G401.6 (cell line): Measurements from ENCODE around the gene CHKA.

Experiments used
- FAIRE-seq: peaks from 2 replicates; lab custom pipeline; 2012; peaks lifted over from hg19 to GRCh38; lab: Jason Lieb, UNC

Gene CHKA

DNA sequence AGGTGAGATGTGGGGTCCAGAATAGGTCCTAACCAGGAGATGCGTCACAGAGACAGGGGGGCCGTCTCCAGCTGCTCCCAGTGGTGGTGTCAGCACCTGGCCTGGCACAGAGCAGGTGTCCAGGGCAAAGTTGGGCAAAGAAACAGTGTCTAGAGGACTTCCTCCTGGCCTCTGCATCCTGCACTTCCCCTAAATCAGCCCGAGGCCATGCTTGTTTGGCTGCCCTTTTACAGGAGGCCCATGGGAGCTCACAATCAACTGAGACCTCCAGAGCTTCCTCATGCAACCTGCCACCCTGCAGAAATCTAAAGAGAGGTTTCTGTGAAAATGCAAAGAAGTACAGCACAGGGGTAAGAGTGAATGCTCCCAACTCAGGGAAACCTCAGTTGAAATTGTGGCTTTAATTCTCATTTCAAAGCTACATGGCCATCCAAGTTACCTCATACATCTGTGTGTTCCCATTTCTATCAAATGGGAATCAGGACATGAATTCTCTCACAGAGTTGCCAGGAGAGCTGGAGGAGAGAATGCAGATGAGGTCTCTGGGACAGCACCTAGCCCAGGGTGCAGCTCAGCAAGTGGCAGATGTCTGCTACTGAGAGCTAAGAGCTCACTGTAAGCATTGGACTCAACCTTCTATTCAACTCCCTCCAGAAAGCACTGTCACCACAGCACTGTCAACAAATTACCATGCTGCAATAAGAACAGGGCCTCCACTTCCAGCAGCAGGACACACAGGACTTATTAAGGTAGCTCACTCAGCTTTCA lies 49.7 kb downstream of the CHKA start:
- no peak for FAIRE-seq

GRCh38 chr11:68067991-68068390 lies 53.2 kb downstream of the CHKA start:
- no peak for FAIRE-seq

- no peak for FAIRE-seq
These were observed 54.4 kb downstream of the CHKA start for GRCh38 chr11:68066742-68067141.

DNA sequence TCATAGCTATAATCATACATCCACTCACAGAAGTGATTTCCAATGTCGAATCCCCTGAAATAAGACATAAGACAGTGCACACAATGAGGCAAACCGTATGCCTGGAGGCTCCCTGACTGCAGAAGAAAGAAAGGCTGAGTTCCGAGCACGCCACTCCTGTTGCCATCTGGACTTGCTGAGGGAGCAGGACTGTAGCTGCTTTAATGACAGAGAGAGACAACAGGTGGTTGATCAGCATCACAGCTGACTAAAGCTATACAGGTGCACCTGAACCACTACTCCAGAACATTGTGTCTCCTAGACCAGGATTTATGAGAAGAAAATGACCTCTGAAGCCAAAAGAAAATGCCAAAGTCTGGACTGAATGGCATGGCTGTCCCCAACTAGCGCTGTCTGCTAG lies 55.3 kb downstream of the CHKA start:
- no peak for FAIRE-seq

DNA sequence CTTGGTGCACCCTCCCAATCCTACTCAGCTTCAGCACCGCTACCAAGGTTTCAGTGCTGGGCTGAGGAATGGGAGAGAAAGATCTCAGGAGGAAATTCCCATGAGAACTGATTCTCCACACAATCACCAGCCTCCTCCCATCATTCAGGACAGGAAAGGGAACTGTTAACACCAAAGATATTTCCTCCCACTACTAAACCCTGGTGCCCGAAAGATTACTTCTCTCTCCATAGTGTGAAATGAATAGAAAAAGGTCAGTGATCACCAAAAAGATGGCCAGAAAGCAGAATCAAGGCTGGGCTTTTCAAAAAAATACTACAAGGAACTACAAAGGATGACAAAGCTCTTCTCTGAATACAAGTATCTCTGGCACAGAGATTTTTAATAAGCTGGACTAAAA lies 56.3 kb downstream of the CHKA start:
- FAIRE-seq: no peak

GRCh38 chr11:68061508-68061907 lies 59.7 kb downstream of the CHKA start:
- FAIRE-seq: no peak

DNA sequence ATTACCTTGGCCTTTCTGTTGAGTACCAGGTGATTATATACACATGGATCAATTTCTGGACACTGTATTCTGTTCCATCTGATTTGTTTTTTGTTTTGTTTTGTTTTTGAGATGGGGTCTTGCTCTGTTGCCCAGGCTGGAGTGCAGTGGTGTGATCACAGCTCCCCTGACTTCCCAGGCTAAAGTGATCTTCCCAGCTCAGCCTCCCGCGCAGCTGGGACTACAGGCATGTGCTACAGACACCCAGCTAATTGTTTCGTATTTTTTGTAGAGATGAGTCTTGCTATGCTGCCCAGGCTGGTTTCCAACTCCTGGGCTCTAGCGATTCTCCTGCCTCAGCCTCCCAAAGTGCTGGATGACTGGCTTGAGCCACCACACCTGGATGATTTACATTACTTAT lies 63.4 kb downstream of the CHKA start:
- FAIRE-seq: no peak

DNA sequence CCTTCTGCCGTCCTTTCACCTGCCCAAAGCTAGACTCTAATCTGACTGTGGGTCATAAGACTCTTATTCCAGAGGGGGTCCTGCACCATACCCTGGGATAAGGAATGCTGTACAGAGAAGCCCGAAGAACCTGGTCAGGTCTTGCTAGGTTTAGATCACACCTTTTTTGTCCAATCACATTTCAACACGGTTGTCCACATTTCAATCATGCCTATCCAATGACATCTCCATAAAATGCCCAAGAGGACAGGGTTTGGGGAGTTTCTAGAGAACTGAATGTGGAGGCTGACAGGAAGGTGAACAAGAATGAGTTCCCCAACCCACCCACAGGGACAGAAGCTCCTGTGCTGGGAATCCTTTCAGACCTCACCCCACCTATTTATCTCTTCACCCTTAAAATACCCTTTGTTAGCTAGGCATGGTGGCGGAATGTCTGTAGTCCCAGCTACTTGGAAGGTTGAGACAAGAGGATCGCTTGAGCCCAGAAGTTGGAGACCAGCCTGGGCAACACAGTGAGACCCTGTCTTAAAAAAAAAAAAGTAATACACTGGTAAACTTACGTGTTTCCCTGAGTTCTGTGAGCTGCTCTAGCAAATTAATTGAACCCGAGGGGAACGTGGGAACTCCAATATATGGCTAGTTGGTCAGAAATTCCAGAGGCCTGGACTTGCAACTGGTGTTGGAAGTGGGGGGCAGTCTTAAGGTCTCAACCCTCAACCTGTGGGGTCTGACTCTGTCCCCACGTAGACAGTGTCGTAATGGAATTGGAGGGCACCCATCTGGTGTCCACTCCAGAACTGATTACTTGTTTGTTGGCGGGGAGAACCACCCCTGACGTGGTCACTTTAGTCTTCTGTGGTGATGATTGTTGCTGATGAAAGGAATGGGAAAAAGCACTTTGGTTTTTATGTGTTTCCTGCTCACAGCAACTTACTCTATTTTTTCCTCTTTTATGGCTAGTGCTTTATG lies 64.6 kb downstream of the CHKA start:
- FAIRE-seq: no peak

DNA sequence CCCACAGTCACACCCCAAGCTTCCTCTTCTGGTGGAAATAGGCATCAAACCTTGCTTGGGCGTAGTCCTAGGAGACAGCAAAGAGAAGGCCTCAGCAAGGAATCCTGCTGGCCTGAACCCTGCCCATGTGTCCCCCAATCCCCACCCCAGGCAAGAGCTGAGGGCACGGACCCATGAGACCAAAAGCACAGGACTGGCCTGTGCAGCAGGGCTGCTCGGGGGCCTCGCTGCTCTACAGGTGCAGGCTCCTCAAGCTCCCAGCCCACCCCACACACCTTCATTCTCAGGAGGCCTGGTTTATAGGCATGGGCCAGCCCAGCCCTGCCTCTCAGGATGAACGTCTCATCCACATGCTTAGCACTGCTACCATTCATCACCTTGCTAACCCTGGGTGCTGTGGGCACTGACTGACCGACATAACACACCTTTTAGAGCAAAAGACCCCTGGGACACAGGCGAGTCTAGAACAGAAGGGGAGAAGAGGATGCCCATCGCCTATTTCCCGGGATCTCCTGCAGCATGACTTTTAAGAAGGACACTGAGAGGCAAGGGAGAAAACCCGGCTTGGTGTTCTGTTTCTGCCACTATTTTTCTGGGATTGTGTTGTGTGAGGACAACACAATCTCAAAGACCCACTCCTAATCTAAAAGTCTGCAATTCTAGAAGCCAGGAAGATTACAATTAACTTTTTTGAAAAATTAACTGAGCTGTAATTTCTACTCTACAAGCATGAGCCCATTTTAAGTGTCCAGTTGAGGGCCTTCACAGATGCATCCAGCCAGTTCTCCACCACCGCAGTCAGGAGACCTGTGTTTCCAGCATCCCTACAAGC lies 67.0 kb downstream of the CHKA start:
- no peak for FAIRE-seq

DNA sequence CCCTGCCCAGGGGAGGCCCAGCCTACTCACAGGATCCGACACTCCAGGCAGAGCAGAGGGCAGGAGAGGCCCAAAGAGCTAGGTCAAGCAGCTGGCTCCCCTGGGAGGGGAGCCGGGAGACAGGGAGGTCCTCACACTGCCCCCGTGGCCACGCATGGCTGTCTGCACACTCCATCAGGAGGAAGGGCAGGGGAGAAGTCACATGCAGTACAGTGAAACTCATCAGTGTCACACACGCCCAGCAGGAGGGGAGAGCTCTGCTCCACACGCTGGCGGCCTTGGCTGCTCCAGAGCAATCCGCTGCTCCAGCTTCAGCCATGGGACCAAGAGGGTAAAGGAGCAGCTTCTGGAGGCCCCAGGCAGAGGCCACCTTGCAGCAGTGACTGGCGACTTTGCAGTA lies 68.1 kb downstream of the CHKA start:
- FAIRE-seq: no peak

DNA sequence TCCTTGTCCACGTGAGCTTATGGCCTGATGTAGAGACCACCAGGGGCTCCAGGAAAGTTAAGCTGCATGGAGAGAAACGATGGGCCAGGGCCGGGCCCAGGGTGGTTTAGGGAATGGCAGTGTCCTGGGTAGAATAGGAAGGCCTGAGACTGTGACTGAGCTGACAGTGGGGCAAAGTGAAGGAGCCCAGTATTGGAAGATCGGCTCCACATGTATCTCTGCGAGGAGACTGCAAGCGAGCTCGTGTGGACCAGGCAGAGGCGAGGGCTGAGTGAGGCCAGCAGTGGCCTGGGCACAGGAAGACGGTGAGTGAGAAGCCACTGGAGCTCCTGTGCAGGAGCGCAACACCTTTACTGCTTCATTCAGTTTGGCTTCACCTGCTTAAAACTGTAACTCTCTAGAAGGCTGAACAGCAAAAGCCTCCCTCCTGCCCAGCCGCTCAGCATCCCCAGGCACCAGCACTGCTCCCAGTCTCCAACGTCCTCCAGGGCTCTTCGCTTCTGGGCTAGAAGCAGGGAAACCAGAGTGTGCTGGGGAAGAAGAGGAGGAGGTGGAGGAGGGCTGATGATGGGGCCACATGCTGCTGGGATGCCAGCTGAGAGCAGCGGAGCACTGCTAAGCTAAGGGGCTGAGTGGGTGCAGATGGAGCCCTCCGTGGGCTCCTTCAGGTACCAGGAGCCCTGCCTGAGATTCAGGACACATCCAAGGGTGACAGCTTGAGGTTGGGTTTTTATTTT lies 68.9 kb downstream of the CHKA start:
- no peak for FAIRE-seq

DNA sequence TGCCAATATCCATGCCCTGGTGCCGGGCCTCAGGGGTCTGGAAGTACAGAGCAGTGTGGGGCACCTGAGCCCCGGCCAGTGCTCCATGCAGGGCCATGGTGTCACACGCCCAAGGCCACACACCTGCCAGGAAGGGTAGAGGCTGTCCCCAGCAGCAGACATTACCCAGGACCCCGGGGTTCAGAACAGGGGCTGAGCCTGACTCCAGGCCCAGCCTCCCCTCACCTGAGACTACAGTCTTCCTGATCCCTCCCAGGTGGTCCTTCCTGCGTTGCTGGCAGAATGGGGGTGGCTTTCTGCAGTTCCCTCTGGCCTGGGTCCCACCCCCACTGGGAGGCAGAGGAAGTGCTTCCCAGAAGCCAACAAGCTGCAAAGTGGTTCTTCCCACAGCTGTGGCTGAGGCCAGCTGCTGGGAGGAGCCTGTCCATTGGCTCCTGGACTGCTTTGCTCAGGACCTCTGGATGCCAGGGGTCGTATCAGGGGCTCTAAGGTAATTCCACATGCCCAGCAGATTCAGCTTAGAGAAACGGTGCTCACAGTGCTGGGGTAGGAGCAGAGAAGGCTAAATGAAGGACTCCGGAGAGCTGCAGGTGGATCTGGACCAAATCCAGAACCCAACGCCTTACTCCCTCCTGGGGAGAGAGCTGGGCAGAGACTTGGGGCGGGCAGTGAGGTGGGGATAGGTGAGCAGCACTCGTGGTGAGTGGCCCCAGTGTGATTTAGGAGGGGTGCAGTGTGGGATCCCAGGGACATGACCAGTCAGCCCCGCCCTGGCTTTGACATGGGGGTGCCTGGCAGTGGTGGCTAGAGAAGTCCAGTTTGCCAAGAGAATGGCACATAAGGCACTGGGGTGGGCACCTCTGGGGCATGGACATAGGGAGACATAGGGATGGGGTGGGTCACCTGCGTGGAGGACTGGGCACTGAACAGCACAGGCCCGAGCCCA lies 69.7 kb downstream of the CHKA start:
- FAIRE-seq: no peak

DNA sequence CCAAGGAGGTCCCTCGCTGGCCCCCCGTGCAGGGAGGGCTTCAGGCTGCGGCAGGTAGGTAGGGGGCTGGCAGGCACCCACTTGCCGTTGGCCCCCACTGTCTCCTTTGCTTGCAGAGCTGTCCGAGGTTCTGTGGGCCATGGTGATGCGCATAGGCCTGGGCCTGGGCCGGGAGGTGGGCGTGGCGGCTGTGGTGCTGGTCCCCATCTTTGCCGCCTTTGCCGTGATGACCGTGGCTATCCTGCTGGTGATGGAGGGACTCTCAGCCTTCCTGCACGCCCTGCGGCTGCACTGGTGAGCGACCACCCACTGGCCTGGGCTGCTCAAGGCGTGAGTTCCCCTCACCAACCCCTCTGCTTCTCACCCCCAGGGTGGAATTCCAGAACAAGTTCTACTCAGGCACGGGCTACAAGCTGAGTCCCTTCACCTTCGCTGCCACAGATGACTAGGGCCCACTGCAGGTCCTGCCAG lies 70.8 kb downstream of the CHKA start:
- FAIRE-seq: no peak

DNA sequence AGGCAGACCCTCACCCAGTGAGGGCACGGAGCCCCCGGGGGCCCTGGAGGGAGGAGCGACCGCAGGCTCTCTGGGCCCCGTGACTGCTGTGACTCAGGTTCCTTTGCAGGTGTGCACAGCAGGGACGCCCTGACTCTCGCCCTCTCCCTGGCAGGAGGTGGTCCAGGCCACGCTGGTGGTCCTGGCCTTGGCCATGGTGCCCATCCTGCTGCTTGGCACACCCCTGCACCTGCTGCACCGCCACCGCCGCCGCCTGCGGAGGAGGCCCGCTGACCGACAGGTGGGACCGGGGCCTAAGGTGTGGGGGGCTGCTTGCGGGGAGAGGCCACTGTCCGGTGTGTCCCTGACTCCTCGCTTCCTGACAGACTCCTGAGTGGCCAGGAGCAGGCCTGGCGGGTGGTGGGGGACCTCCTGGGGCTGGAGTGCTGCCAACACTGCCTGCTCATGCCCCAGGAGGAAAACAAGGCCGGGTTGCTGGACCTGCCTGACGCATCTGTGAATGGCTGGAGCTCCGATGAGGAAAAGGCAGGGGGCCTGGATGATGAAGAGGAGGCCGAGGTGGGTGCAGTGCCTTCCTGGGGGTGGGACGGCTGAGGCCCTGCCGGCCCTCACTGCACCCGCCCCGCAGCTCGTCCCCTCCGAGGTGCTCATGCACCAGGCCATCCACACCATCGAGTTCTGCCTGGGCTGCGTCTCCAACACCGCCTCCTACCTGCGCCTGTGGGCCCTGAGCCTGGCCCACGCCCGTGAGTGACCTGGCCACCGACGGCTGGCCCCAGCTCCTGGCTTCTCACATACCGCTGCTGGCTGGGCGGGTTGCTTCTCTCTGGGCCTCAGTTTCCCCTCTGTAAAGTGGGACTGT lies 71.4 kb downstream of the CHKA start:
- no peak for FAIRE-seq

- FAIRE-seq: no peak
These were observed 72.3 kb downstream of the CHKA start for GRCh38 chr11:68048681-68049508.

GRCh38 chr11:68047437-68048290 lies 73.5 kb downstream of the CHKA start:
- no peak for FAIRE-seq

- FAIRE-seq: no peak
These were observed 76.3 kb downstream of the CHKA start for GRCh38 chr11:68044898-68045351.
